NCI-H2107 treated with DMSO at 0.1 percent for 48 hours (cell line): ENCODE data around the gene ACE.
A peak's percentile ranks its signal among the peaks of the same experiment; 100 is the strongest.

Source experiments
- DNase-seq: peaks from one replicate; lab custom pipeline; 2025; ENCODE audit not compliant: unreplicated experiment; lab: John Stamatoyannopoulos, UW

The ACE gene

DNA sequence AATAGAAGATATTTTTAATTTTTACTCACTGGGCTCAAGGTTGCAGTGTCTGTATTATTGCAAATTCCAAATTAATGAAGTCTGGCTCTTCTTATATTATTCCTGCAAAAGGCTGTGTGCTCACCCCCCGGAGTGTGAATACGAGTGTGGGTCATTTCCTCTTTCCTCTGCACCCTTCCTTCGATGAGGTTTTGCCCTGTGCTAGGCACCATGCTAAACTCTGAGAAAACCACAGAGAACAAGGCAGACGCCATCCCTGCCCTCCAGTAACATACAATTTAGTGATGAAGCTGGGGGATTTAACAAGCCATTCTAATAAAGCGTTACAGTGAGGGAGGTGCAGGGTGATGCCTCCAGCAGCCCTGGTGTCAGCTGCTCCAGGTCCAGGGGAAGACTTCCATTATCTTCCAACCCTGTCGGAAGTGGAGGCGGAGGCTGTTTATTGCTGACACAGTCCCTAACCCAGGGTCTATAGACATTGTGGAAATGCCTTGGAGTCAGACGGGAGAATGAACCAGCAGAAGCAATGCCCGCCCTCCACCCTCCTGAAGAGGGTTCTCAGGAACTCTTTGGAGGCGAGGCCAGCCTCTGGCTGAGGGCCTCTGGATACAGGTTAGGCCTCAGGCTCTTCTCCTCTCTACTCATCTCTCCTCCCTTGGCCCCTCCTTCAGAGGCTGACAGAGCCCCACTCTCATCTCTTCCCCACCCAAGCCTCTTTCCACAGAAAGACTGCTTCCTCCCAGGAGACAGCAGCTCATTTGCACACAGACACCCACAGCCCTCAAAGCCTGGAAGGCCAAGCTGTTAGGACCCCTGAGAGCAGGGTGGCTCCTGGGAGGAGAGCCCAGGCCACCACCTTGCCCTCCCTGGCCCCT, 2.0 kb upstream of the ACE start:
- DNase-seq: no peak

- DNase-seq: no peak
These were observed 1.1 kb upstream of the ACE start for GRCh38 chr17:63475491-63476412.

- DNase-seq: no peak
These were observed 405 bp upstream of the ACE start for GRCh38 chr17:63476459-63476853.

DNA sequence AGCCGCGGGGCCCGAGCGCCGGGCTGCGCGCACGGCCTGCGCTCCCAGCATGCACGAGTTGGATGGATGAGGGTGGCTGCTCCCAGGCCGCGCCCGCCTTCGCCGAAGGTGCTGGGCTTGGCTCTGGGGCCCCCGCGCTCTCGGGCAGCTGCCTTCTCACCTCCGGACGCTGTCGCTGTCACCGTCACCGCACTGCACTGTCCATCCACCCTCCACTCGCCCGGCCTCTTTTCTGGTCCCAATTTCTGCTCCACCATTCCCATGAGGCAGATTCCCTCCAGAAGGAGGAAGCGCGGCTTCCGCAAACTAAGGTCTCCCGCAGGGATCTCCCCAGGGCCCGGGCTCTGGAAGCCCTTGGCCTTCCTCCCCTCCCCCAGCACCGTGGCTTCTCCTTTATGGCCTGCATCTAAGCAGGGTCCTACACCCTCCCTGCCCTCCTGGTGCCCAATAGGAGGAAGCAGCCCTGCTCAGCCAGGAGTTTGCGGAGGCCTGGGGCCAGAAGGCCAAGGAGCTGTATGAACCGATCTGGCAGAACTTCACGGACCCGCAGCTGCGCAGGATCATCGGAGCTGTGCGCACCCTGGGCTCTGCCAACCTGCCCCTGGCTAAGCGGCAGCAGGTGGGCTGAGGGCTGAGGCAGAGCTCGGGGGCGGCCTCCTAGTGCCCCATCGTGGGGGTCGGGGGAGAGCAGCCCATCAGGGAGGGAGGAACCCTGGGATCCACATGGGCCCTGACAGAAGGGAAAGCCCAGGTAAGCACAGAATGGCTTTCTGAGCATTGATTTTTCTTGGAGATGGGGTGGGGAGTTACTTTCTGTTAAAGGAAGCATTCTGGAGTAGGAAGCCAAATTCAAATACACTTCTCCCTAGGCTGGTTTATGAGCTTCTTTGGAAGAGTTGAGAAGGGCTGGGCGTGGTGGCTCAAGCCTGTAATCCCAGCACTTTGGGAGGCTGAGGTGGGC, 899 bp downstream of the ACE start:
- peak; percentile 18 for DNase-seq

DNA sequence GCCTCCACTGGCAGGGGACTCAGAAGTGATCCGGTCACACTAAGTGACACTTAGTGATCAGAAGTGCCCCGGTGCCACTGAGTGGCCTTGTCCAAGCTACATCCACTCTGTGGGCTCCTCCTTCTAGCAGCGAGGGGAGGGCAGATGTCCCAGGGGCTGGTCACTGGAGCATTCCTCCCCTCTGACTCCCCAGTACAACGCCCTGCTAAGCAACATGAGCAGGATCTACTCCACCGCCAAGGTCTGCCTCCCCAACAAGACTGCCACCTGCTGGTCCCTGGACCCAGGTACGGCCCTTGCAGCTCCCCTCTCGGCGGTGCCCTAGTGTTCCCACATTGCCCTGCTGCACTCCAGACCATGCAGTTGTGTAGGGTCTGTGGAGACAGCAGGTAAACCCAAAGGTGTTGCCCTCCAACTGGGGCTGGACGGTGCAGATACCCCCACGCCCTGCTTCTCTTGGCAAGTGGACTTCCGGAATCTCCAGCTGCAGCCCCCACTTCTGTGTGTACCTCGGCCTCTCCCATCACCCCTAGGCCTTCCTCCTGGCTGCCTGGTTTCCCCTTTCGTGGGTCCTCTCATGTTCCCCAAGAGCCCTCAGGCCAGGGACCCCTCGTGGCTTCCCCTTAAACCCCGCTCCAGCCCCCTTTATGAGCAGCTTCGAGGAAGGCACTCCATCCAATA, 2.1 kb downstream of the ACE start:
- peak; percentile 45 for DNase-seq

DNA sequence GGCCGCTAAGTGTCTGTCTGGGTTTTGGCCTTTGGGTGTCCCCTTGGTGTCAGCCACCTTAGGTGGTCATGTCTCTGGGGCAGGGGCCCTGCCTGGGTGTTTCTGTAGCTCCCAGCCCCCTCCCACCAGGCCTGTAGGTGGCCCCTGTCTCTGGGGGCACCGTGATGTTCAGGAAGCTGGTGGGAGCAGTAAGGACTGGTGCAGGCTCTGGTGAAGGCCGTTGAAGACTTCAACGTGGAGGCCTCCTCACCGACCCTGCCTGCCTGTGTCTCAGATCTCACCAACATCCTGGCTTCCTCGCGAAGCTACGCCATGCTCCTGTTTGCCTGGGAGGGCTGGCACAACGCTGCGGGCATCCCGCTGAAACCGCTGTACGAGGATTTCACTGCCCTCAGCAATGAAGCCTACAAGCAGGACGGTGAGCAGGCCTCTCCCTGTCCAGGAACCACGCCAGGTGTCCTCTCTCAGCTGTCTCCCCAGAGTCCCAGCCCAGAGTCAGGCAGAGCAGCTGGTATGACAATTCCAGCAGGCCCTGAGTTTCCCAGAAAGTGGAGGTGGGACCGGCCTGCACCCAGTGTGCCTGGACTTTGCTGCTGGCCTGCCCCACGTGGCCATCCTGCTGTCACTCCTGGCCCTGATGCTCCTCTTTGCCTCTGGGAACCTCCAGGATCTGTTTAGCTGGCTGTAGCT, 2.8 kb downstream of the ACE start:
- DNase-seq: peak; percentile 50

DNA sequence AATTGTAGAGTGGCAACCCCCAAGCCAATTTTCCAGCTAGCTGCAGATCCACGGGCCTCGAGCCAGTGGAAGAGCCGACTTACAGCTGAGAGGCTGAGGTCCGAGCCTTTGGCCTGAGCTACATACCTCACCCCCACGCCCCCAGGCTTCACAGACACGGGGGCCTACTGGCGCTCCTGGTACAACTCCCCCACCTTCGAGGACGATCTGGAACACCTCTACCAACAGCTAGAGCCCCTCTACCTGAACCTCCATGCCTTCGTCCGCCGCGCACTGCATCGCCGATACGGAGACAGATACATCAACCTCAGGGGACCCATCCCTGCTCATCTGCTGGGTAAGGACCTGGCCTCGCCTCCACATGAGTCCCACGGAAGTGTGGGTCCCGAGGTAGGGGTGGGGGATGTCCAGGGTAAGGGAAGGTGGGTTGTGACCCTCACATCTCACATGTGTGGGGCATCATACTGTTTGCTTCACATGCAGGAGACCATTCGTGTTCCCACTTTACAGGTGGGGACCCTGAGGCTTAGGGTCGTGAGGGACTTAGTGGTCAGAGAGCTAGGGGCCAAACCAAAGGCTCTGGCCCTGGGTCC, 3.4 kb downstream of the ACE start:
- DNase-seq: no peak

DNA sequence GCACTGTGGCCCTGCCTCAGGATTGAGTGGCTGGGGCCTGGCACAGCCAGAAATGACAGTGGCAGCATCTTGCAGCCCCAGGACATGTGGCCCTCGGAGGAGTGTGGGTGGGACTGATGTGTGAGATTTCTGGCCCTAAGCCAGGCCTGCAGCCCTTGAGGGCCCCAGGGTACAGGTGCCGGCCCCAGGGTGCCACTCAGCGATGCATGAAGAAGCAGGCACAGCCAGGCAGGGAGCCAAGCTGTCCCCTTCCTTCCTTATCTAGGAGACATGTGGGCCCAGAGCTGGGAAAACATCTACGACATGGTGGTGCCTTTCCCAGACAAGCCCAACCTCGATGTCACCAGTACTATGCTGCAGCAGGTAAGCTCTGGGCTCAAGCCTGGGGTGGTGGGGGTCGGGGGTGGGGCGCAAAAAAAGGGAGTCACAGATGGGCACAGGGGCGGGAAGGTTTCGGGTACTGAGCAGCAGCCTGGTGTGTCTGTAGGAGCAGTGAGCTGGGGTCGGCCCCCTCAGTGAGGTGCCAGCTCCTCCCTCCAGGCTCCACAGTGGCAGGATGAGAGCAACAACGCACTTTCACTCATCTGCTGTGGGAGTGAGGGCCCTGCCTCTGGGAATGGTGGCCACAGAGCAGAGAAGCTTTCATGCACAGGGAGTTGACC, 4.1 kb downstream of the ACE start:
- peak; percentile 82 for DNase-seq

DNA sequence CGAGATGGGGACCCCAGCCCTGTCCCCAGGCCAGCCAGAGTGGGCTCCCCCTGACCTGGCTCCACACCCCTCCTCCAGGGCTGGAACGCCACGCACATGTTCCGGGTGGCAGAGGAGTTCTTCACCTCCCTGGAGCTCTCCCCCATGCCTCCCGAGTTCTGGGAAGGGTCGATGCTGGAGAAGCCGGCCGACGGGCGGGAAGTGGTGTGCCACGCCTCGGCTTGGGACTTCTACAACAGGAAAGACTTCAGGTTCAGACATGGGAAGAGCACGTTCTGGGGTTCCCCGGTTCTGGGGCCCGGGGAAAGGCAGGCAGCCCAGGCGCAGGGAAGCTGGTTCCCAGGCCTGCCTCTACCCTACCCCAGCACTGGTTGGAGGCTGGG, 4.6 kb downstream of the ACE start:
- no peak for DNase-seq

- no peak for DNase-seq
These were observed 5.6 kb downstream of the ACE start for GRCh38 chr17:63482509-63482908.

- no peak for DNase-seq
These were observed 6.2 kb downstream of the ACE start for GRCh38 chr17:63483038-63483437.

DNA sequence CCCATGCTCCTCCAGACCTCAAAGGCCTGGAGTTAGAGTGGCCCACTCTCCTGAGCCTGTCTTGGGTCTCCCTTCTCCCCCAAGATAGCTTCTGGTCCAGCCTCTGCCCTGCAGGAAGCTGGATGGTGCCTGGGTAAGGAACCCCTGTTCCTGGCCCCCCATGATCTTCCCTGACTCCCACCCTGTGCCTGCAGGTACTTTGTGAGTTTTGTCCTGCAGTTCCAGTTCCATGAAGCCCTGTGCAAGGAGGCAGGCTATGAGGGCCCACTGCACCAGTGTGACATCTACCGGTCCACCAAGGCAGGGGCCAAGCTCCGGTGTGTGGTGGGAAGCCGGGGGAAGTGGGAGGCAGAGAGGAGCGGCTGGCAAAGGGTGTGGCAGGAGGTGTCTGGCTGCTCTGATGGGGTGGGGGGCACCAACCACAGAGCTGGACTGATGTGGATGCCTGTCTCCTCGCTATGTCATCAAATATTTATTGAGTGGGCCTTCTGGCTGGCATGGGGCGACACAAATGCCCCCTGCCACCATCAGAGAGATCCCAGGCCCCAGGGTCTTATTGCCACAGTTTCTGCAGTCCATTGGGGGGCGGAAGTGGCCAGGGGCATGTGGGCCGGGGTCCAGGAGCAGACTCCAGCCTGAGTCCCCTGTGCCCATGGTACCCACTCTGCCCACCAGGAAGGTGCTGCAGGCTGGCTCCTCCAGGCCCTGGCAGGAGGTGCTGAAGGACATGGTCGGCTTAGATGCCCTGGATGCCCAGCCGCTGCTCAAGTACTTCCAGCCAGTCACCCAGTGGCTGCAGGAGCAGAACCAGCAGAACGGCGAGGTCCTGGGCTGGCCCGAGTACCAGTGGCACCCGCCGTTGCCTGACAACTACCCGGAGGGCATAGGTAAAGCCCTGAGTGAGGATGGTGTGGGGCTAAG, 7.1 kb downstream of the ACE start:
- no peak for DNase-seq

DNA sequence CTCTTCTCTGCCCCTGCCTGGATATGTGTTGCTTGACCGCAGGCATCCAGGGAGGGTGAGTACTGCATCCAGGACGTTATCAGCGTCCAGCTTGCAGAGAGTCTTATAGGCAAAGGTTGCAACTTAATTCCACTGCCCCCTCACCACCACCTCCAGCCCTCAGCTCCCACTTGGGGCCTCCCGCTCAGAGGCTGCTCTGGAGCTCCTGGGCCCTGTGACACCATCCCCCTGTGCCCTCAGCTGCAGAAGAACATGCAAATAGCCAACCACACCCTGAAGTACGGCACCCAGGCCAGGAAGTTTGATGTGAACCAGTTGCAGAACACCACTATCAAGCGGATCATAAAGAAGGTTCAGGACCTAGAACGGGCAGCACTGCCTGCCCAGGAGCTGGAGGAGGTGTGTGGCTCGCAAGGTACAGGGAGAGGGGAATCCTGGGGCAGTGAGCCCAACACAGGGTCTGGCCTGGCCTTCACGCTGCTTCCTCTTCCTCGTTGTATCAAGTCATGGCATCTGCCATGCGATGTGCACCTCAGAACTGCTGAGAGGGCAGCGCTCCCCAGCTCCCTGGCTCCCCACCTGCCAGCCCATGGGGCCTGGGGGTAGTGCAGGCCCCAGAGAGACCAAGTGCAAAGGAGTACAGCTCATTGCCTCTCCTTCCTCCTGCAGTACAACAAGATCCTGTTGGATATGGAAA, 9.6 kb downstream of the ACE start:
- no peak for DNase-seq

GRCh38 chr17:63487014-63487339, 10.1 kb downstream of the ACE start:
- DNase-seq: no peak

GRCh38 chr17:63488851-63489250, 12.0 kb downstream of the ACE start:
- no peak for DNase-seq

GRCh38 chr17:63489291-63489690, 12.4 kb downstream of the ACE start:
- DNase-seq: no peak

DNA sequence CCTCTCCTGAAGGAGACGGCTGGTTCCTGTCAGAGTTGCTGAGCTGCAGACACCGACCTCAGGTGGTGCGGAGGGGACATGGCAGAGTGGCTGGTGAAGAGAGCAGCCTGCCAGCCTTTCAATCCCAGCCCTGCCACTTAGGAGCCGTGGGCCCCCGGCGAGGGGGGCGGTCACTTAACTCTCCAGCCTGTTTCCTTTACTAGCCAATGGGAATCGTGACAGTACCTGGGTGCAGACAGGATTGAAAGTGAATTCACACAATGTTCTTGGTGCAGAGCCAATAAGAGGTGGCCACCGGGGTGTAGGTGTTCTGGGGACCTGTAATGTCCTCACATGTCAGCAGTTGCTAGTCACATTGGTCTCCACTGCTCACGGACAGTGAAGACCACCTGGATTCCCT, 13.5 kb downstream of the ACE start:
- DNase-seq: no peak
